ENCODE data around the gene UBE3C. TPM values are rescaled to one million over a fixed set of nuclear protein-coding genes. Genes with fewer than 3 reads are reported as not detected.
A peak's percentile ranks its signal among the peaks of the same experiment; 100 is the strongest.
"Not testable (repeated sequence)": the region's sequence is repeated elsewhere in the genome, so short reads cannot be mapped to it uniquely, and the experiment has no call there.

UBE3C gene
- total RNA-seq, 1 experiment from 2014 or later: 81.1 TPM

- no peaks in the 10 kb centered on the region for H3K9me3 Mint-ChIP-seq (ENCODE audit: low read depth, unreplicated experiment)
- CTCF ChIA-PET: no interaction called here
These were observed 137.4 kb downstream of the UBE3C start for GRCh38 chr7:157276091-157276561.

GRCh38 chr7:157276731-157277562 is 138.2 kb downstream of the UBE3C start:
- no peaks in the 10 kb centered on the region for H3K27me3 Mint-ChIP-seq (ENCODE audit: unreplicated experiment)
- intact Hi-C loops (cut with micrococcal nuclease; ENCODE audit: unreplicated experiment): no loop called here
- H3K9me3 Mint-ChIP-seq (ENCODE audit: low read depth, unreplicated experiment): no peaks in the 10 kb centered on the region
- CTCF ChIA-PET: no interaction called here
- TF ChIP-seq CTCF (IDR thresholded peaks at IDR 0.05; ENCODE audit: unreplicated experiment): no peak
- H3K4me3 Mint-ChIP-seq (ENCODE audit: low read depth, unreplicated experiment): no peak overlapping the region
- DNase-seq: no peak
- H3K4me1 Mint-ChIP-seq (ENCODE audit: low read depth, unreplicated experiment): peaks cover 1% of the 10 kb centered on the region
- no TSS peak for BruUV-seq (replicated peaks)
- H3K36me3 Mint-ChIP-seq (ENCODE audit: insufficient read depth, unreplicated experiment): peaks cover 42% of the 10 kb centered on the region
- H3K27ac Mint-ChIP-seq (ENCODE audit: unreplicated experiment): no peak overlapping the region

More at GRCh38 chr7:157276091-157276561, 137.4 kb downstream of the UBE3C start:
- peaks cover 50% of the 10 kb centered on the region for H3K36me3 Mint-ChIP-seq (ENCODE audit: insufficient read depth, unreplicated experiment)
- DNase-seq: no peak
- H3K4me1 Mint-ChIP-seq (ENCODE audit: low read depth, unreplicated experiment): no peaks in the 10 kb centered on the region
- intact Hi-C loops (cut with micrococcal nuclease; ENCODE audit: unreplicated experiment): no loop called here
- H3K27me3 Mint-ChIP-seq (ENCODE audit: unreplicated experiment): no peaks in the 10 kb centered on the region
- no peak overlapping the region for H3K27ac Mint-ChIP-seq (ENCODE audit: unreplicated experiment)
- no peak overlapping the region for H3K4me3 Mint-ChIP-seq (ENCODE audit: low read depth, unreplicated experiment)
- BruUV-seq (replicated peaks): no TSS peak
- no peak for TF ChIP-seq CTCF (IDR thresholded peaks at IDR 0.05; ENCODE audit: unreplicated experiment)

- H3K4me1 Mint-ChIP-seq (ENCODE audit: low read depth, unreplicated experiment); DNase-seq; BruUV-seq (replicated peaks); H3K27me3 Mint-ChIP-seq (ENCODE audit: unreplicated experiment); H3K27ac Mint-ChIP-seq (ENCODE audit: unreplicated experiment); H3K4me3 Mint-ChIP-seq (ENCODE audit: low read depth, unreplicated experiment); CTCF ChIA-PET; intact Hi-C loops (cut with micrococcal nuclease; ENCODE audit: unreplicated experiment); H3K9me3 Mint-ChIP-seq (ENCODE audit: low read depth, unreplicated experiment): not testable (repeated sequence)
- H3K36me3 Mint-ChIP-seq (ENCODE audit: insufficient read depth, unreplicated experiment): peaks cover 38% of the 10 kb centered on the region
These were observed 138.8 kb downstream of the UBE3C start for GRCh38 chr7:157277568-157277967.

GRCh38 chr7:157278167-157278790 is 139.6 kb downstream of the UBE3C start:
- Mint-ChIP-seq H3K27me3 (ENCODE audit: unreplicated experiment) (no peaks in the 10 kb centered on the region), H3K9me3 (ENCODE audit: low read depth, unreplicated experiment) (no peaks in the 10 kb centered on the region), H3K27ac (ENCODE audit: unreplicated experiment) (no peak overlapping the region), H3K4me1 (ENCODE audit: low read depth, unreplicated experiment) (peaks cover 7% of the 10 kb centered on the region), H3K4me3 (ENCODE audit: low read depth, unreplicated experiment) (peak overlapping the region; percentile 43), H3K36me3 (ENCODE audit: insufficient read depth, unreplicated experiment) (peaks cover 32% of the 10 kb centered on the region)
- BruUV-seq (replicated peaks): no TSS peak
- intact Hi-C loops (cut with micrococcal nuclease; ENCODE audit: unreplicated experiment): no loop called here
- CTCF ChIA-PET: no interaction called here
- TF ChIP-seq CTCF (IDR thresholded peaks at IDR 0.05; ENCODE audit: unreplicated experiment): no peak
- DNase-seq: no peak
